A375 (cell line): ENCODE data around the gene ARL15. TPM values are rescaled to one million over a fixed set of nuclear protein-coding genes. Genes with fewer than 3 reads are reported as not detected.

Experiments
- small RNA-seq: library from RNA; depleted of rRNA; stranded (forward); fragments of <200 nt; gene quantifications from one replicate; pipeline ENCODE3, GENCODE V24; 2014
- total RNA-seq: library from RNA; depleted of rRNA; stranded (reverse); fragments of >200 nt; shearing (Covaris generic); gene quantifications from 2 replicates; pipeline ENCODE4 v1.2.3, GENCODE V29; 2014; rRNA removed

The ARL15 gene
- 11.9 and 15.6 TPM in 2 replicates for total RNA-seq

DNA sequence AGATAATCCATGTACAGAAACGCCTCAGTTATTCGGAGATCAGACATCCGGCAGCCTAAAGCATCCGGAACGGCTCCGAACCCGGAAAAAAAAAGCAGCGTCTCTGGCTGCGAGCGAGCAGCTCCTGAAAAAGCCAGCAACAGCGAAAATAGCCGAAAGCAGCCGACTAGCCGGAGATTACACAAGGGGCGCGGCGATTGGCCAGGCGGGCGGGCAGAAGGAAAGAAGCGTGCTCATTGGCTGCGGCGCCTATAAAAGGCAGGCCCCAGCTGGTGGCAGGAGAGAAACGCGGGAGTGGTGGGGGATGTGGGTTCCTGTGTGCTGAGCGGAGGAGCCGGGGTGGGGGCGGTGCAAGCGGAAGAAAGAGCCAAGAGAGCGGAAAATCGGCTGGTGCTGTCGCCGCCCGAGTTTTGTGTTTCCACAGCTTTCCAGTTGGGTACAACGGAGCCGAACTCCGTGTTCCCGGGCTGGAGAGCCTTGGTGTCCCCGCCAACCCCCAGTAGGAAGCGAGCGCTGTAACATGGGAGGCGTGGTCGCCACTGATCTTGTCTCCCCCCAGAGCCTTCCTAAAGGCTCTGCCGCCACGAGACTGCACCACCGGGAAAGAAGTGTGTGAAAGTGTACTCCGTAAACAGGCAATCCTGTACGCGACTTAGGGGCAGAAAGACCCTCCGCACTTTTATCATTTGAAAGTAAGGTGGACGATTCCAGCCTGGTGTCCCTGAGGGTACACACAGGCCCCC lies at the start of gene ARL15:
ARL15 (minus strand) TSS at position 141 of the 743 bp plus-strand sequence.

Small RNAs within 50 kb of the gene (small RNA-seq; reads per million reads assigned to genes)
- gene AC008873.1 (not detected), gene MIR4459 (not detected), gene MIR581 (not detected), gene RNU6-272P (not detected)

Other genes with a start within 250 kb of the ARL15 start
- gene HSPB3, start 145.1 kb upstream of the ARL15 start, total RNA-seq = 2.5 and 3.1 TPM in 2 replicates
- gene SNX18, start 207.2 kb upstream of the ARL15 start, total RNA-seq = 23.9 and 28.1 TPM in 2 replicates